CD14-positive monocyte (primary cell): ENCODE results near the gene NR4A1. TPM values are rescaled to one million over a fixed set of nuclear protein-coding genes. Genes with fewer than 3 reads are reported as not detected.

Experiments
- DNase-seq, 3 donors: peaks; one replicate each; pipeline ENCODE4 v3.0.0-alpha.2; 2011 to 2022
- H2AFZ ChIP-seq: 2 replicates; pipeline ENCODE4 v1.6.0; 2012; ENCODE audit warnings: mild to moderate bottlenecking, low read depth, low read length, inconsistent platforms; ENCODE audit not compliant: insufficient read depth, poor library complexity, severe bottlenecking
- H3K27ac ChIP-seq, 2 donors: 1 replicate in 1 of 2; 2 replicates in 1 of 2; pipeline ENCODE4 v1.5.1; 2012 to 2013; ENCODE audit warnings: low read length in 2 of 2, control low read depth in 1 of 2, inconsistent platforms in 1 of 2, low read depth in 1 of 2, mild to moderate bottlenecking in 1 of 2
- H3K27me3 ChIP-seq, 2 donors: one replicate each; pipeline versions ENCODE4 v1.6.0 to v1.6.1; 2011 to 2013; ENCODE audit warnings: low read length in 2 of 2; ENCODE audit not compliant: control insufficient read depth in 2 of 2, insufficient read depth in 2 of 2
- H3K36me3 ChIP-seq, 2 donors: replicated peaks in 1 of 2; 1 replicate in 1 of 2; 2 replicates in 1 of 2; pipeline versions ENCODE4 v1.5.1 to v1.6.1; 2012 to 2013; ENCODE audit warnings: low read length in 2 of 2, control low read depth in 1 of 2, inconsistent platforms in 1 of 2, mild to moderate bottlenecking in 1 of 2; ENCODE audit not compliant: insufficient read depth in 2 of 2, control insufficient read depth in 1 of 2
- H3K4me1 ChIP-seq, 2 donors: 1 replicate in 1 of 2; 2 replicates in 1 of 2; pipeline versions ENCODE4 v1.5.1 to v1.6.1; 2012 to 2013; ENCODE audit warnings: low read length in 2 of 2, control low read depth in 1 of 2, inconsistent platforms in 1 of 2, mild to moderate bottlenecking in 1 of 2, moderate library complexity in 1 of 2; ENCODE audit not compliant: insufficient read depth in 2 of 2, control insufficient read depth in 1 of 2
- H3K4me2 ChIP-seq: replicated peaks from 2 replicates; pipeline ENCODE3; 2012; ENCODE audit warnings: low read length, moderate library complexity, mild to moderate bottlenecking; ENCODE audit not compliant: poor library complexity, severe bottlenecking; ENCODE audit errors: extremely low read depth
- H3K4me3 ChIP-seq, 3 experiments: fragments of 200-600 bp in 1 of 3; sonication (generic) in 1 of 3; replicated peaks in 1 of 3; 1 replicate in 2 of 3; 2 replicates in 1 of 3; pipeline ENCODE4 v1.5.1; 2011 to 2013; ENCODE audit warnings: low read length in 3 of 3, mild to moderate bottlenecking in 3 of 3, control low read depth in 2 of 3, low read depth in 2 of 3, inconsistent platforms in 1 of 3, moderate library complexity in 1 of 3
- H3K79me2 ChIP-seq: 2 replicates; pipeline ENCODE4 v1.6.0; 2012; ENCODE audit warnings: mild to moderate bottlenecking, control low read depth, inconsistent platforms, low read length, moderate library complexity; ENCODE audit not compliant: insufficient read depth
- H3K9ac ChIP-seq: 2 replicates; pipeline ENCODE4 v1.6.0; 2017; ENCODE audit warnings: low read length, mild to moderate bottlenecking; ENCODE audit not compliant: insufficient read depth, poor library complexity, severe bottlenecking
- H3K9me3 ChIP-seq, 2 donors: replicated peaks in 1 of 2; 1 replicate in 1 of 2; 2 replicates in 1 of 2; pipeline versions ENCODE4 v1.5.1 to v1.6.1; 2012 to 2013; ENCODE audit warnings: low read length in 2 of 2, control low read depth in 1 of 2; ENCODE audit not compliant: control insufficient read depth in 1 of 2, insufficient read depth in 1 of 2
- H4K20me1 ChIP-seq: 2 replicates; pipeline ENCODE4 v1.6.0; 2012; ENCODE audit warnings: mild to moderate bottlenecking, low read length, control low read depth, moderate library complexity; ENCODE audit not compliant: insufficient read depth
- H3K27ac Mint-ChIP-seq, 7 donors: one replicate each; pipeline ENCODE4 v1.8.0; 2020; ENCODE audit warnings: mild to moderate bottlenecking in 7 of 7, mixed read lengths in 7 of 7, moderate library complexity in 6 of 7, inconsistent platforms in 2 of 7
- H3K27me3 Mint-ChIP-seq, 3 donors: one replicate each; pipeline ENCODE4 v1.8.0; 2021 to 2022; ENCODE audit warnings: low read depth in 3 of 3, mild to moderate bottlenecking in 3 of 3, mixed read lengths in 3 of 3, moderate library complexity in 3 of 3, inconsistent platforms in 1 of 3
- H3K36me3 Mint-ChIP-seq, 2 donors: one replicate each; pipeline ENCODE4 v1.8.0; 2020; ENCODE audit warnings: mixed read lengths in 2 of 2, inconsistent platforms in 1 of 2, mild to moderate bottlenecking in 1 of 2
- H3K4me1 Mint-ChIP-seq: one replicate; pipeline ENCODE4 v1.8.0; 2020; ENCODE audit warnings: mild to moderate bottlenecking, mixed read lengths
- H3K4me3 Mint-ChIP-seq, 2 donors: one replicate each; pipeline ENCODE4 v1.8.0; 2020; ENCODE audit warnings: mild to moderate bottlenecking in 2 of 2, mixed read lengths in 2 of 2, moderate library complexity in 1 of 2
- H3K9me3 Mint-ChIP-seq, 7 donors: one replicate each; pipeline ENCODE4 v1.8.0; 2020 to 2022; ENCODE audit warnings: mixed read lengths in 7 of 7, mild to moderate bottlenecking in 6 of 7, moderate library complexity in 6 of 7, inconsistent platforms in 2 of 7
- WGBS: methylation state at CpG from one replicate; pipeline ENCODE4 v1.1.5; 2013; ENCODE audit warnings: missing lambda C conversion rate; ENCODE audit not compliant: insufficient coverage; 5-methylcytosine and 5-hydroxymethylcytosine counted together
- intact Hi-C, 2 donors: fragments of 100-400 bp; cut with micrococcal nuclease; formaldehyde crosslinking; loops; one replicate each; pipeline versions ENCODE4 v1.15.0 to v1.15.1; 2023
- polyA plus RNA-seq, 3 donors: library from polyadenylated mRNA; depleted of rRNA in 1 of 3; unstranded in 2 of 3; stranded (reverse) in 1 of 3; fragments of 300-500 nt in 2 of 3; fragments of >200 nt in 1 of 3; fragmentation: Illumina TruSeq in 2 of 3; gene quantifications; 1 replicate in 2 of 3; 2 replicates in 1 of 3; pipeline ENCODE4 v1.2.3, GENCODE V29; 2012 to 2021
- TF ChIP-seq, protein P1 (sequence below): fragments of 200-600 bp; IDR thresholded peaks from one replicate; pipeline ENCODE4 v1.8.0; 2022; ENCODE audit warnings: antibody characterized with exemption, mild to moderate bottlenecking

NR4A1 gene
- polyA plus RNA-seq, 3 donors = 10.1 to 1,297 (median 41.4) TPM

DNA sequence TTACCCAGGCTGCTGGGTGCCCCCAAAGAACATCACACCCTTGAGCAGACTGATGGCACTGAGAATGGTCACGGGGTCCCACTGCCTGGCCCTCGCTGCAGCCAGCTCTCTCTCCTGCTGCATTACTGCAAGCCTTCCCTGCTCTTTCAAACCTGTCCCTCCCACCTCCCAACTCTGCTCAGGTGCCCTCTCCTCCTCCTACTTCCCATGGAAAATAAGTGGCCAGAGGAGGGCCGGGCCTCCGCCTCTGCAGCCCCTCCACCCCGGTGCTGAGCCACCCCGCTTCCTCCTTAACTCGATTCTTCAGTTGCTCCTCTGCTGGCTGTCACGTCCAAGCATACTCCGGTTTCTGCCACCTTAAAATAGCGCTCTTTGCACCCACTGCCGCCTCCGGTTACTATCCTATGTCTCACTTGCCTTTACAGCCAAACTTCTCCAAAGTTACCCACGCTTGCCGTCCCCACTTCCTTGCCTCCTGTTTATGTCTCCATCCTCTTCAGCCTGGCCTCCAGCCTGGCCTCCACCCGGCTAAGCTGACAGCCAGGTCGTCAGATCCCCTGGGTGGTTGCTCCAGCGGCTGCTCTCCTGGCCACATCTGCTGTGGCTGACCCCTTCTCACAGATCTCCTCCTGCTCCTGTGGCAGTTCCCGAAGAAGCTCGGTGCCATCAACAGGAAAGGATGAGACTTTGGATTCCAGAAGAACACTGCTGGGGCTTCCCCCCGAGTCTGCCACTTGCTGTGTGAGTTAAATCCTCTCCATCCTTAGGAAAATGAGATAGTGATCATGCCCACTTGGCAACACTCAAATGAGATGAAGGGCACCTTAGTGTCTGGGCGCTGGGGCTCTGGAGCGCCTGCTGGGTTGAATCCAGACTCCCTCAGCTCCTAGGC is 35.9 kb downstream of the NR4A1 start:
- no peaks in the 10 kb centered on the region for H3K36me3 ChIP-seq
- Mint-ChIP-seq H3K4me1 (peaks cover 5% of the 10 kb centered on the region), H3K4me3 (peak overlapping the region in 1 of 2 donors; percentile 4), H3K9me3 (peaks cover 0 to 1% (median 0%) of the 10 kb centered on the region in 7 donors), H3K36me3 (no peaks in the 10 kb centered on the region), H3K27me3 (peaks cover 16 to 47% (median 33%) of the 10 kb centered on the region in 3 donors), H3K27ac (peak overlapping the region in 1 of 7 donors; percentile 9)
- H3K27me3 ChIP-seq = peaks cover 0 to 13% of the 10 kb centered on the region in 2 donors
- peaks cover 3 to 4% of the 10 kb centered on the region in 2 donors for H3K4me1 ChIP-seq
- H3K79me2 ChIP-seq = no peaks in the 10 kb centered on the region
- H3K4me2 ChIP-seq = no peak overlapping the region
- TF ChIP-seq, protein P1, sequence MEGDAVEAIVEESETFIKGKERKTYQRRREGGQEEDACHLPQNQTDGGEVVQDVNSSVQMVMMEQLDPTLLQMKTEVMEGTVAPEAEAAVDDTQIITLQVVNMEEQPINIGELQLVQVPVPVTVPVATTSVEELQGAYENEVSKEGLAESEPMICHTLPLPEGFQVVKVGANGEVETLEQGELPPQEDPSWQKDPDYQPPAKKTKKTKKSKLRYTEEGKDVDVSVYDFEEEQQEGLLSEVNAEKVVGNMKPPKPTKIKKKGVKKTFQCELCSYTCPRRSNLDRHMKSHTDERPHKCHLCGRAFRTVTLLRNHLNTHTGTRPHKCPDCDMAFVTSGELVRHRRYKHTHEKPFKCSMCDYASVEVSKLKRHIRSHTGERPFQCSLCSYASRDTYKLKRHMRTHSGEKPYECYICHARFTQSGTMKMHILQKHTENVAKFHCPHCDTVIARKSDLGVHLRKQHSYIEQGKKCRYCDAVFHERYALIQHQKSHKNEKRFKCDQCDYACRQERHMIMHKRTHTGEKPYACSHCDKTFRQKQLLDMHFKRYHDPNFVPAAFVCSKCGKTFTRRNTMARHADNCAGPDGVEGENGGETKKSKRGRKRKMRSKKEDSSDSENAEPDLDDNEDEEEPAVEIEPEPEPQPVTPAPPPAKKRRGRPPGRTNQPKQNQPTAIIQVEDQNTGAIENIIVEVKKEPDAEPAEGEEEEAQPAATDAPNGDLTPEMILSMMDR = no peak
- H3K27ac ChIP-seq = no peak overlapping the region
- DNase-seq = no peak
- intact Hi-C loops = loop anchor here in 1 of 2 donors (5.0 kb wide), 1 partner anchor 35 kb away; no protein-coding TSS in a partner anchor
- no peak overlapping the region for H3K9ac ChIP-seq
- H3K9me3 ChIP-seq = no peaks in the 10 kb centered on the region
- no peak overlapping the region for H2AFZ ChIP-seq
- H3K4me3 ChIP-seq = no peak overlapping the region
- 72% methylated on average over 21 of the region's 22 CpGs for WGBS
- no peaks in the 10 kb centered on the region for H4K20me1 ChIP-seq

DNA sequence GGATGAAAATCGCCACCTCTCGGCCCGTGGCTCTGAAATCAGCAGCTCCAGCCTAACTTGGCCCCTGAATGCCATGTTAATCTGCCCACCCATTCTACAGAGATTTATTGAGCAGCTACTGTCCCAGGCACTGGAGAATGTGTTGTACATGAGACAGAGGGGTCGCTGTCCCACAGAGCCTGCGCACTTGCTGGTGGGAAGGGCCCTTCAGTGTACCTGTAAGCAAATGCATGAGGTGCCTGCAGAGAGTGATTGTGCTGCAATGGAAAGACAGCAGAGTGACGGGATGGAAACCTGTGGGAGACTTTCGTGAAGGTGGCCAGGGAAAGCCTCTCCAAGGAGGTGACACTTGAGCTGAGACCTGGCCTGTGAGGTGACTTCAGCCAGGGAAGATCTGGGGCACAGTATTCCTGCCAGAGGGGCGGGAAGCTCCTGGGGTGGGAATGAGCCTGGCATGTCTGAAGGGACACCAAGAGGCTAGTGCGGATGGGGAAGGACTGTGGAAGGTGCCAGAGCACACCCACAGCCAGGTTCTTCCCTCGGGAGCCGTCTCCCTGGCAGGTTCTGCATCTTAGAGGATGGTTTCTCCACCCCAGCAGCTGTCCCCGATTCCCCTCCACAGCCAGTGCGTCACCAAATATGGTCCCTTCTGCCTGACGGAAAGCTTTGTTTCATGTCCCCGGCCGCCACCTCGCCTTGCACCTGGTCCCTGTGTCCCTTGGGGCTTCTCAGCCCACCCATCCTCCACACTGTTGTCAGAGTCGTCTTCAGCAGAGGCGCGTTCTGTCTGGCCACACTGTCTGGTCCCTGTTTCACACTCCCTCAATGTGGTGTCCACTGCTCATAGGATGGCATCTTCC is 36.9 kb downstream of the NR4A1 start:
- no peak overlapping the region for H3K9ac ChIP-seq
- Mint-ChIP-seq H3K36me3 (no peaks in the 10 kb centered on the region), H3K27me3 (peaks cover 12 to 49% (median 35%) of the 10 kb centered on the region in 3 donors), H3K9me3 (peaks cover 0 to 1% (median 0%) of the 10 kb centered on the region in 7 donors), H3K4me3 (peak overlapping the region in 1 of 2 donors; percentile 0), H3K27ac (peak overlapping the region in 1 of 7 donors; percentile 48), H3K4me1 (peaks cover 2% of the 10 kb centered on the region)
- intact Hi-C loops = loop anchor here in 1 of 2 donors (5.0 kb wide), 1 partner anchor 34 kb away; no protein-coding TSS in a partner anchor
- peaks cover 0 to 14% of the 10 kb centered on the region in 2 donors for H3K27me3 ChIP-seq
- WGBS = 79% methylated on average over 18 of the region's 20 CpGs
- H4K20me1 ChIP-seq = no peaks in the 10 kb centered on the region
- no peak for DNase-seq
- no peaks in the 10 kb centered on the region for H3K36me3 ChIP-seq
- H3K4me3 ChIP-seq = no peak overlapping the region
- H3K4me1 ChIP-seq = peaks cover 0 to 3% of the 10 kb centered on the region in 2 donors
- TF ChIP-seq, protein P1 = no peak
- H3K79me2 ChIP-seq = no peaks in the 10 kb centered on the region
- no peak overlapping the region for H3K4me2 ChIP-seq
- no peak overlapping the region for H2AFZ ChIP-seq
- no peak overlapping the region for H3K27ac ChIP-seq
- no peaks in the 10 kb centered on the region for H3K9me3 ChIP-seq
